ENCODE results near the gene LOXHD1.

Gene LOXHD1

DNA sequence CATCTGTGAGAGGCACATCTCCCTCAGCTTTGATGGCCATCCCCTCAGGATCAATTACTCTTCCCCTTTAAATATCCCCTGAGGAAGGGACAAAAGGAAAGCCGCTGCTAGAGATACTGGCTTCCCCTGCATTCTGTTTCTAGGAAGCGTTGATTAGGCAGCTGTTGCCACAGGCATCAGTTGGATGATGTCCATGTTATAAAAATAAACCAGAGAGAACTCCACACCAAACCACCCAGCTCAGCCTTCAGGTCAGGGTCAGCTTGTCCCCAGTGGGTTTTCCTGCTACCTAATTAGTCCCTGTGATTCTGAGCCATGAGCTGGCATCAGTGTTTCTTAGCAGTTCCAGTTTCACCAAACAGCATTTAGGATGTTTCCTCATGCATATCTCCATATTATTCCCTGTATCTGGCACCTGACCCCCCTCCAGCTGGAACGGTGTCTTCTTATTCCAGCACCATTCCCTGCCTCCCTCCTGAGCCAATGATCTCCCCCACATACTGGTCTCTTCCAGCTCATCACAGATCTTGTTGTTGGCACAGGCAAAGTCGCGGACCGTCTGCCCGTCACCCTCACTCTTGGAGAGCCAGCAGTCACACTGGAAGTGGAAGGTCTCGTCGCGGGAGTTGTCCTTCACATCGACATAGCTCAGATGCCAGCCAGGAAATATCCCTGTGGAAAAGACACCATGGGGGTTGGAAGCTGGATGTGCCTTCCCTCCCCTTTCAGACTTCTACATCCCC lies 168.4 kb downstream of the LOXHD1 start:
- Histone ChIP-seq H2AFZ (no peak overlapping the region), H3K27me3 (ENCODE audit: control insufficient read depth, insufficient read depth, low read length) (no peaks in the 10 kb centered on the region), H3K4me1 (peaks cover 10% of the 10 kb centered on the region), H3K4me2 (ENCODE audit: low read length) (no peak overlapping the region), H3K9me3 (ENCODE audit: control insufficient read depth, low read length) (no peaks in the 10 kb centered on the region), H3K36me3 (ENCODE audit: control insufficient read depth, insufficient read depth, low read length) (no peaks in the 10 kb centered on the region), H3K79me2 (no peaks in the 10 kb centered on the region), H3K4me3 (ENCODE audit: low read depth, low read length) (no peak overlapping the region), H3K27ac (no peak overlapping the region), H3K9ac (no peak overlapping the region)
- TF ChIP-seq, protein P1, sequence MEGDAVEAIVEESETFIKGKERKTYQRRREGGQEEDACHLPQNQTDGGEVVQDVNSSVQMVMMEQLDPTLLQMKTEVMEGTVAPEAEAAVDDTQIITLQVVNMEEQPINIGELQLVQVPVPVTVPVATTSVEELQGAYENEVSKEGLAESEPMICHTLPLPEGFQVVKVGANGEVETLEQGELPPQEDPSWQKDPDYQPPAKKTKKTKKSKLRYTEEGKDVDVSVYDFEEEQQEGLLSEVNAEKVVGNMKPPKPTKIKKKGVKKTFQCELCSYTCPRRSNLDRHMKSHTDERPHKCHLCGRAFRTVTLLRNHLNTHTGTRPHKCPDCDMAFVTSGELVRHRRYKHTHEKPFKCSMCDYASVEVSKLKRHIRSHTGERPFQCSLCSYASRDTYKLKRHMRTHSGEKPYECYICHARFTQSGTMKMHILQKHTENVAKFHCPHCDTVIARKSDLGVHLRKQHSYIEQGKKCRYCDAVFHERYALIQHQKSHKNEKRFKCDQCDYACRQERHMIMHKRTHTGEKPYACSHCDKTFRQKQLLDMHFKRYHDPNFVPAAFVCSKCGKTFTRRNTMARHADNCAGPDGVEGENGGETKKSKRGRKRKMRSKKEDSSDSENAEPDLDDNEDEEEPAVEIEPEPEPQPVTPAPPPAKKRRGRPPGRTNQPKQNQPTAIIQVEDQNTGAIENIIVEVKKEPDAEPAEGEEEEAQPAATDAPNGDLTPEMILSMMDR (IDR thresholded peaks at IDR 0.05), result no peak

DNA sequence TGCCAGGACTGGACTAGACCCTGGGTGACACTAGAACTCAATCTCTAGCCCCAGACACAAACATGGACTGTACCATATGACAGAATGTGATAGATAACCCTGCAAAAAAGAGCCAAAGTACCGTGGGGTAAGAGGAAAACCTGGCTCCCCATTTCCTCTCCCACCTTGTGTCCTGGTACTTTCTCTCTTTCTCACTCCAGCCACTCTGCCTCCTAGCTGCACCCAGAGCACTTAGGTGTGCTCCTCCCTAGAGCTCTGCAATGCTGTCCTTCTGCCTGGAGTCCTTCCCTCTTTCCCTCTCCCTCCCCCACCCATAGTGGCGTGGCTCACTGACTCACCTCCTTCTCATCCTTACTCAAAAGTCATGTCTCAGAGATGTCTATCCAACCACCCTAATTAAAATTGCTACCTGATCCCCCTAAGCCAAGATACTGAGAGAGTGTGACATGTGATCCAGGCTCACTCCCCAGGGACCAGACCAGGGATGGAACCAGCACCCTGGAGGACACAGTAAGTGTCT lies 171.3 kb downstream of the LOXHD1 start:
- Histone ChIP-seq H3K4me1 (peaks cover 10% of the 10 kb centered on the region), H3K27me3 (ENCODE audit: control insufficient read depth, insufficient read depth, low read length) (no peaks in the 10 kb centered on the region), H3K27ac (no peak overlapping the region), H3K9ac (no peak overlapping the region), H3K4me3 (ENCODE audit: low read depth, low read length) (no peak overlapping the region), H2AFZ (peak overlapping the region; percentile 72), H3K79me2 (no peaks in the 10 kb centered on the region), H3K4me2 (ENCODE audit: low read length) (no peak overlapping the region), H3K36me3 (ENCODE audit: control insufficient read depth, insufficient read depth, low read length) (no peaks in the 10 kb centered on the region), H3K9me3 (ENCODE audit: control insufficient read depth, low read length) (no peaks in the 10 kb centered on the region)
- TF ChIP-seq, protein P1 (IDR thresholded peaks at IDR 0.05), result no peak

DNA sequence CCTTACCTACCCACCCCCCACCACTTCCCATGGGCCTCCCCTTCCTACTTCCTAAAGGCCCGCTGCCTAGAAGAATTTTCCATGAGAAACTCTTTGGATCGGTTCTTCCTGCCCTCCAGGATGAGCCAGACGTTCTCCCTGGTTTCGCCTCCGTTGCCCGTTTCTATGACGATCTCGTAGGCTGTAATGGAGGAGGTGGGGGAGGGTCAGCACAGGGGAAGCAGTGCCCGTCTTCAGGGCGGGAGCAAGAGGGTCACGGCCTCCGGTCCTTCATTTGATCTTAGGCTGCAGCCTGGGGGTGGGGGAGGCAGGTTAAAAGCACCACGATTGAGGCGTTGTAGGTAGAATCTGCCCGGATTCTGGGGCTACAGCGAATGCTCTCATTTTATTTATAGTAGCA lies 172.0 kb downstream of the LOXHD1 start:
- Histone ChIP-seq H3K4me2 (ENCODE audit: low read length) (no peak overlapping the region), H3K9me3 (ENCODE audit: control insufficient read depth, low read length) (no peaks in the 10 kb centered on the region), H3K9ac (no peak overlapping the region), H3K27ac (no peak overlapping the region), H3K27me3 (ENCODE audit: control insufficient read depth, insufficient read depth, low read length) (no peaks in the 10 kb centered on the region), H2AFZ (peak overlapping the region; percentile 72), H3K4me3 (ENCODE audit: low read depth, low read length) (no peak overlapping the region), H3K79me2 (no peaks in the 10 kb centered on the region), H3K4me1 (peaks cover 10% of the 10 kb centered on the region), H3K36me3 (ENCODE audit: control insufficient read depth, insufficient read depth, low read length) (no peaks in the 10 kb centered on the region)
- TF ChIP-seq, protein P1 (IDR thresholded peaks at IDR 0.05), result no peak

DNA sequence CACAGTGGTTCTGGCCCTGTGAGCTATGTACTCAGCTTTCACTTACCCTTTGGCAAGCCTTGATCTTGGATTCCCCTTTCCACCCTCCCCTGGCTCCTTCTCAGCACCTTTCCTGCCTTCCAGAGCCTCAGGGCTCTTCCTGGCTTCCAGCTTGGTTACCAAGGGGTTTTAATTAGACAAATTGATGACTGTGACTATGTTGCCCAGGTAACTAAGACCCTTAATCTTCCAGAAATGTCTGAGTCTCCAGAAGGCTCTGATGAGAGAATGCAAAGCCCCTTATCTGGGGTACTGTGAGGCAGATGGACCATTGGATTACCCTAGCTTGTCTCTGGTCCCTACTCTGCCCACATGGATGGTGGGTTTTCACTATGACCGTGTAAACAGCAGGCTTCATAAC lies 174.2 kb downstream of the LOXHD1 start:
- H3K36me3 ChIP-seq (ENCODE audit: control insufficient read depth, insufficient read depth, low read length), result no peaks in the 10 kb centered on the region
- no peaks in the 10 kb centered on the region for H3K27me3 ChIP-seq (ENCODE audit: control insufficient read depth, insufficient read depth, low read length)
- TF ChIP-seq, protein P1 (IDR thresholded peaks at IDR 0.05), result no peak
- H3K4me1 ChIP-seq, result peaks cover 10% of the 10 kb centered on the region
- no peak overlapping the region for H3K9ac ChIP-seq
- H3K27ac ChIP-seq, result no peak overlapping the region
- H3K4me2 ChIP-seq (ENCODE audit: low read length), result no peak overlapping the region
- H3K9me3 ChIP-seq (ENCODE audit: control insufficient read depth, low read length), result no peaks in the 10 kb centered on the region
- no peak overlapping the region for H2AFZ ChIP-seq
- no peaks in the 10 kb centered on the region for H3K79me2 ChIP-seq
- no peak overlapping the region for H3K4me3 ChIP-seq (ENCODE audit: low read depth, low read length)

GRCh38 chr18:46481847-46482245 lies 175.2 kb downstream of the LOXHD1 start:
- H3K4me2 ChIP-seq (ENCODE audit: low read length), result no peak overlapping the region
- no peaks in the 10 kb centered on the region for H3K9me3 ChIP-seq (ENCODE audit: control insufficient read depth, low read length)
- H3K27ac ChIP-seq, result no peak overlapping the region
- H3K27me3 ChIP-seq (ENCODE audit: control insufficient read depth, insufficient read depth, low read length), result no peaks in the 10 kb centered on the region
- TF ChIP-seq, protein P1 (IDR thresholded peaks at IDR 0.05), result no peak
- H3K36me3 ChIP-seq (ENCODE audit: control insufficient read depth, insufficient read depth, low read length), result no peaks in the 10 kb centered on the region
- peaks cover 10% of the 10 kb centered on the region for H3K4me1 ChIP-seq
- H3K4me3 ChIP-seq (ENCODE audit: low read depth, low read length), result no peak overlapping the region
- no peak overlapping the region for H2AFZ ChIP-seq
- no peak overlapping the region for H3K9ac ChIP-seq
- no peaks in the 10 kb centered on the region for H3K79me2 ChIP-seq
